Measurements from ENCODE around the gene CSNK1G1. TPM values are rescaled to one million over a fixed set of nuclear protein-coding genes. Genes with fewer than 3 reads are reported as not detected.

CSNK1G1 gene
- total and polyA plus RNA-seq, 2 experiments from 2014 or later, result 8.7 to 18.0 TPM

GRCh38 chr15:64156652-64157331 is 199.2 kb downstream of the CSNK1G1 start:
- no peak for DNase-seq (ENCODE audit: low read depth in 1 of 2, low spot score in 1 of 2)

GRCh38 chr15:64155802-64156651 is 199.9 kb downstream of the CSNK1G1 start:
- TF ChIP-seq CTCF (IDR thresholded peaks at IDR 0.05; ENCODE audit: low read depth, low read length), result no peak
- H3K4me3 ChIP-seq, result no peak overlapping the region

More at GRCh38 chr15:64156652-64157331, 199.2 kb downstream of the CSNK1G1 start:
- peaks cover 16% of the 10 kb centered on the region for H3K27me3 ChIP-seq
- peak overlapping the region; percentile 44 for H3K27ac ChIP-seq
- peaks cover 25% of the 10 kb centered on the region for H3K4me1 ChIP-seq (ENCODE audit: low read depth)
- no peaks in the 10 kb centered on the region for H3K9me3 ChIP-seq (ENCODE audit: low read depth)
- TF ChIP-seq CTCF (IDR thresholded peaks at IDR 0.05; ENCODE audit: low read depth, low read length), result no peak
- no peak overlapping the region for H3K4me3 ChIP-seq
- peaks cover 41% of the 10 kb centered on the region for H3K36me3 ChIP-seq

GRCh38 chr15:64153480-64154367 is 202.2 kb downstream of the CSNK1G1 start:
- TF ChIP-seq CTCF (IDR thresholded peaks at IDR 0.05; ENCODE audit: low read depth, low read length), result peak; percentile 99
- peaks cover 26% of the 10 kb centered on the region for H3K36me3 ChIP-seq
- peak; percentile 90 for DNase-seq (ENCODE audit: low read depth in 1 of 2, low spot score in 1 of 2)
- H3K27me3 ChIP-seq, result peaks cover 18% of the 10 kb centered on the region
- no peak overlapping the region for H3K4me3 ChIP-seq
- H3K4me1 ChIP-seq (ENCODE audit: low read depth), result peaks cover 8% of the 10 kb centered on the region
- H3K9me3 ChIP-seq (ENCODE audit: low read depth), result no peaks in the 10 kb centered on the region
- peak overlapping the region; percentile 66 for H3K27ac ChIP-seq

More at GRCh38 chr15:64155802-64156651, 199.9 kb downstream of the CSNK1G1 start:
- Histone ChIP-seq H3K4me1 (ENCODE audit: low read depth) (peaks cover 22% of the 10 kb centered on the region), H3K27ac (peak overlapping the region; percentile 44), H3K36me3 (peaks cover 41% of the 10 kb centered on the region), H3K27me3 (peaks cover 18% of the 10 kb centered on the region), H3K9me3 (ENCODE audit: low read depth) (no peaks in the 10 kb centered on the region)
- DNase-seq (ENCODE audit: low read depth in 1 of 2, low spot score in 1 of 2), result no peak

GRCh38 chr15:64152507-64153387 is 203.2 kb downstream of the CSNK1G1 start:
- Histone ChIP-seq H3K27me3 (peaks cover 18% of the 10 kb centered on the region), H3K9me3 (ENCODE audit: low read depth) (no peaks in the 10 kb centered on the region), H3K27ac (no peak overlapping the region), H3K36me3 (peaks cover 21% of the 10 kb centered on the region), H3K4me1 (ENCODE audit: low read depth) (peaks cover 3% of the 10 kb centered on the region), H3K4me3 (peak overlapping the region; percentile 46)
- no peak for TF ChIP-seq CTCF (IDR thresholded peaks at IDR 0.05; ENCODE audit: low read depth, low read length)
- no peak for DNase-seq (ENCODE audit: low read depth in 1 of 2, low spot score in 1 of 2)

All from cardiac muscle cell (in vitro differentiated cells and primary cell).